KBM-7 (cell line): ENCODE results near the gene LEMD1.

Experiments
- DNase-seq: peaks from one replicate; pipeline ENCODE4 v3.0.0-alpha.2; 2015
- in situ Hi-C: fragments of 300-500 bp; cut with MboI; formaldehyde crosslinking; loops from 2 replicates; pipeline ENCODE4 v1.14.3; 2020; ENCODE audit warnings: low sequenced_read_pairs, low pct_unique_long_range_greater_than_20kb, mixed read lengths

The LEMD1 gene

GRCh38 chr1:205448540-205449253 is 26.8 kb upstream of the LEMD1 start:
- in situ Hi-C loops = no loop called here
- DNase-seq = no peak

DNA sequence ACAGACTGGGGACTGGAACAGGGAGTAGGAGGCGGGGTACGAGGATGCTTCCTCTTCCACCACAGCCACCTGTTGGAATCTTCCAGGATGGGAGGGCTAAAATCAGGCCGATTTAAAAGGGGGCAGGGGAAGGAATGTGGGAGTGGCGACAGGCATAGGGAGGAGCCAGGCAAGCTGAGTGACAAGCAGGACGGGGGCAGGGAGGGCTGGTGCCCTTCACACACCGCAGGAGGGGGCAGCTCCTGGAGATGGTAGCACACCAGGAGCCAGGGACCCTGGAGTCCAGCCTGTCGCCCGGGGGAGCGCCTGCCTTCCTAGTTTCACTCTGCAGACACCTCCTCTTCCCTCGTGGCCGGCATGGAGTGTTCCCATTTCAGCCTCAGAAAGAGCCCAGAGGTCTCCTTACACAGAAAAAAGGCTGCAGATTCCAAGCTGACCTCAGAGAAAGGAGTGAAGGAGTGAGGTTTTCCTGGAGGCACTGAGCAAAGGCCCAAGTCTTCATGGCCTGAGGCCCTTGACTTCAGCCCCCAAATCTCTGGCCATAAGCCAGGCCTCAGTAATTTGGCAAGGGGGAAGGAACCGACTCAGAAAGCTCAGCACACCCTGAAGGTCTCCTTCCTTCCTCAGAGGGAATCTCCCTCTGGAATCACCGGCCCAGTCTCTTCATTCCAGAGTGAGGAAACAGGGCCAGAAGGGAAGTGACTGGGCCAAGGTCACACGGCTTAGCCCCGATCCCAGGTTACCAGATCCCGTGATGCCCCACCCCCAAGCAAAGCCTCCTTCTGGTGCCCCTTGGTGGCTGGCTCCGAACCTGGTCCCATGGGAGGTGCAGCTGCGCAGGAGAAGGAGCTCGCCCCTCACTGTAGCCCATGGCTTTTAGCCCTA is 25.8 kb upstream of the LEMD1 start:
- in situ Hi-C loops = no loop called here
- DNase-seq = no peak

- DNase-seq = no peak
- in situ Hi-C loops = no loop called here
These were observed 25.0 kb upstream of the LEMD1 start for GRCh38 chr1:205446828-205447227.

- in situ Hi-C loops = no loop called here
- no peak for DNase-seq
These were observed 23.7 kb upstream of the LEMD1 start for GRCh38 chr1:205445646-205445935.

- DNase-seq = peak; percentile 89
- in situ Hi-C loops = no loop called here
These were observed 23.2 kb upstream of the LEMD1 start for GRCh38 chr1:205444931-205445645.

DNA sequence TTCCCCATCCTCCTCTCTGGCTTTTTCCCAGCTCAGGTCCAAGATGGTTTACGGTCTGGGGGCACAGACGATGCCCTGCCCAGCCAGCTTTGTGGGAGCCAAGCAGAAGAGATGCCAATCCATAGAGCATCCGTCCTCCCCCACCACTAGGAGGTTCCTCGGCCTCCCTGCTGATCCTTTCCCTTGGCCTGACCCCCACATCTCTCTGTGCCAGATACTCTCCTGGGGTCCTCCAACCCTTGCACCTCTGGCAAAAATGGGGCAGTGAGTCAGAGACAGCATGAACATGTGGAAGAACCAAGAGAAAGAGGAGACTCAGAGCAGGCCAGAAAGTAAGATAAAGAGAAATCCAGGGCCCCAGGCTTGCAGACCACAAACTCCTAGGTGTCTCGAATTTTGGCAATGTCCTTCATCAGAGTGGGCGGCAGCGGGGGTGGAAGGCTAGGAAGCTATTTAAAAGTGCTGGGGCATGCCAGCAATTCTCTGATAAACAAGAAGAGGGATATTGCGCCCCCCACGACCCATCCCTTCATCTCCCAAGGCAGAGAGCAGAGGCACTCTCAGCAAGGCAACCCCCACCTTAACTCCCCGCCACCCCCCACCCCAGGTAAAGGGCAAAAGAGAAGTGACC is 22.6 kb upstream of the LEMD1 start:
- in situ Hi-C loops = no loop called here
- DNase-seq = no peak

DNA sequence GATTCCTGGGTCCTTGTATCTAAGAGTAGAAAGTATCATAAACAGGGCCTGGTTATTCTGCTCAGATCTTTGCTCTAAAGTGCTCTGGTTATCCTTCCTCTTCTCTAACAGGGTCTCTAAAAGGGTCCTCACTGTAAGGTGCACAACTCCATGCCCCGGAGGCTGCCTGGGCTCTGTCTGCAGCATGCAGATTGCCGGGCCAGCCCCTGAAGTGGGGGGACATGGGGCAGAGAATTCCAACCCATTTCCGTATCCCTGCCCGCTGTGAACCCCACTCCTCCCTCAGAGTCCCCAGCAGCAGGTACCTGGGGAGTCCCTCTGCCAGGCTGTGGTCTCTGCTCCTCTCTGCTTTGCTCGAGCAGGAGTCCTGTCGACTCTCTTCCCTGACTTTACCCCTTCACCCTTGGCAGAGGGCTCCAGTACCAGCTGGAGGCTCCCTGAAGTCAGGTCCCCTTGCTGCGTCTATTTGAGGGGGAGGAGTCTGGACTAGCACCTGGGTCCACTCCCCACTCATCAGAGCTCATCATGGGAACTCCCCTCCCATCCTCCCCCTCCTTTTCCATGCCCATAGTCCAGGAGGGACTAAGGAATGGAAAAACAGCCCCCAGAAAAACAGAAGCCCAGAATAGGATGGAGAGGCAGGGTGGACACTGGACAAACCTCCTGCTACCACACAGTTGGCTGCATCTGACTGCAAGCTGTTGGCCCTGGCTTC is 21.9 kb upstream of the LEMD1 start:
- in situ Hi-C loops = no loop called here
- no peak for DNase-seq

DNA sequence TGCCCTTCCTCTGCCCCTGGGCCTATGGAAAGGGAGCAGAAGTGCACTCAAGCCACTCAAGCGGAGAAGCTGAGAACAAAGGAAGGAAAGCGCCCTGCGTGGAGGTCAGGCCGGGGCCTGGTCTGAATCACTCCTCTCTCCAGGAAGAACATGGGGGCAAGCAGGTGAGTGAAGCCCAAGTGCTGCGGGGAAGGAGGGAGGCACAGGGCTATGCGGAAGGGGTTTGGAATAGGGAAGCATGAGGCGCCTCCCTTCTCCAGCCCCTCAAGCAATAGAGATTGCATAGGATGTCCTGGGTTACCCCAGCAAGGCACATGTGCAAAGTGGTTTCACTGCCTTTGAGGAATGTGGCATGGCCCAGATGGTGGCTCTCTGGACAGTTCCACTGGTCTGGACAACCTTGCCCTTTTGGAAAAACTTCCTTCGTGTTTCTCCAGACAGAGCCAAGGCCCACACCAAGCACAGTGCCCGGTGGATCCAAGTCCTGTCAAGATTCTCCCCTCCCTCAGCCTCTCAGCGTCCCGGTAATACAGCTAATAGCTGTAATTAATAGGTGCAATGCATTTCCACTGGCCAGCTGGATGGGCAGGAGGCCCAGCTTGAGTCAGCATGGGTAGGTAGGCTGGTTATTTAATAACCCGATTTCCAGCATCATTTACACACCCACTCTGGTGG is 20.3 kb upstream of the LEMD1 start:
- in situ Hi-C loops = no loop called here
- DNase-seq = no peak

DNA sequence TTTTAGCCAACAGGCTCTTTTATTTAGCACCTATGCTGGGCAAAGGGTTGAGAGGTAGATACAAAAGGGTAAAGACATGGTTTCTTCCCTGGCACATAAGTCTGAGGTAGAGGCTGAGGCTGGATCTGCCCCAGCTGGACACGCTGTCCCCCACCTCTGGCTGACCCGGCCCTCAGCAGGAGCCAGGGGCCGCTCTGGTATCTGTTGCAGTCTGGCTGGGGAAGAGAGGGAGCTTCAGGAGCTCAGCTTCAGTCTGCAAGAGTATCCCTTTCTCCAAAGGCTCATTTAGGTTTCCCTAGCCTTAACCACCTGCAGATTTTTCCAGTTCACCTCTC is 19.8 kb upstream of the LEMD1 start:
- in situ Hi-C loops = no loop called here
- no peak for DNase-seq

DNA sequence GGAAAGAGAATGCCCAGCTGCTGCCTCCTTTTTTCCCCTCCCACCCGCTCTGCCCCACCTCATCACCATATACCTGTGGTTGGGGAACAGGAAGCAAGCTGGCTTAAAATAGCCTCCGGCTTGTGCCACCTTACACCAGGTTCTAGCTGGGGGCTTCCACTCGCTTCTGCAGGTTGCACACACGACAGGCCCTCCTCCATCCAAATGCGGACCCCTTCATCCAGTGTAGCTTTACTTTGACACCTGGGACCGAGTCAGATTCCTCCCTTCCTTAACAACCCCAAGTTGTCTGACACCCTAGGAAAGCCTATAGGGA is 19.4 kb upstream of the LEMD1 start:
- DNase-seq = no peak
- in situ Hi-C loops = no loop called here

DNA sequence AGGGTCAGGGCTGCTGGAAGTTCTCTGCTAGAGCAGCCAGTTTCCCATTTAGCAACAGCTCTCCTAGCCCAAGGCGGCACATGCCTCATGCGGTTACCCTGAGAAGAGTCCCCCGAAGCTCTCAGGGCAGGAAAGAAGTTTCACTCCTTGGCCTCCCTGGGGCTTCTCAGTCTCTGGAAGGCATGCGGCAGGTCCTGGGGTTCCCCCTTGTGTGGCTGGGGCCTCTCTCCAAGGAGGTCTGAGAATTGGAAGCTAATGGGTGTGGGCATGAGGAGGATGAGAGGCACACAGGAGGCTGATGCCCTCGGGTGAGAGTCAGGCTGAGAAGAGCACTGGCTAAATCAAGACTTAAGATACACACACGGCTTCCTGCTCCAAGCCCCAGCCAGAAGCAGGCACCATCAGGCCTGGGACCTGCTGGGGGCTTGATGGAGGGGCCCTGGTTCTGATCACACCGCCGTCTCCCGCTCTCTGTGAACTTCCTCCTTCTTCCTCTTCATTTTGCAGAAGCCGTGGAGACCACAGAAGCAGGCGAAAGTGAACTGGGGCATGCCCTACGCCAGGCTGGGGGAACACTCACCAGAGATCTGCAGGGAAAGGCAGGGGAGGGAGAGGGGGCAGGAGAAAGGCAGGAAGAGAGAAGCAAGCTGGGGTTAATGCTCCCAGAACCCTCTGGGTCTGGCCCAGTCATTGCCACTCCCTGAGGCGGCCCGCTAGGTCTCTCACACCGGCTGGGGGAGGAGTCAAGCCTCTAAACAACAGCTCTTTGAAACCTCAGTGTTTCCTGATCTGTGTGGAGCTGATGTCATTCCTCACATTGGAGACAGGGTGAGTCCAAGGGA is 18.8 kb upstream of the LEMD1 start:
- DNase-seq = peak; percentile 93
- in situ Hi-C loops = no loop called here

DNA sequence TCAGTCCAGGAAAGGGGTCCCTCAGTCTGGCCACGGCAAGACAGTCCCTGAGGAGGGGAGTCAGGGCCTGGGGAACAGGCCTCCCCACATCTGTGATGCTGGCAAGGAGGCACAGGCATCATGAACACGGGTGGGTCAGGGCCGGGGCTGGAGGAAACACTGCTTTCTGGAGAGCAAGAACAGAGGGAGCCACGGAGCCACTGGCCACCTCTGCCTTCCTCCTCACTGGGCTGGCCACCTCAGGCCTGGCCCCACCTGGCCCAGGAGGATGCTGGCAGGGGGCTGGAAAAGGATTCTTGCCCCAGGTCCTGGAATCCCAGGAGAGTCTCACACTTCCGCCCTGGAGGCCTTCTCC is 18.2 kb upstream of the LEMD1 start:
- in situ Hi-C loops = no loop called here
- no peak for DNase-seq

DNA sequence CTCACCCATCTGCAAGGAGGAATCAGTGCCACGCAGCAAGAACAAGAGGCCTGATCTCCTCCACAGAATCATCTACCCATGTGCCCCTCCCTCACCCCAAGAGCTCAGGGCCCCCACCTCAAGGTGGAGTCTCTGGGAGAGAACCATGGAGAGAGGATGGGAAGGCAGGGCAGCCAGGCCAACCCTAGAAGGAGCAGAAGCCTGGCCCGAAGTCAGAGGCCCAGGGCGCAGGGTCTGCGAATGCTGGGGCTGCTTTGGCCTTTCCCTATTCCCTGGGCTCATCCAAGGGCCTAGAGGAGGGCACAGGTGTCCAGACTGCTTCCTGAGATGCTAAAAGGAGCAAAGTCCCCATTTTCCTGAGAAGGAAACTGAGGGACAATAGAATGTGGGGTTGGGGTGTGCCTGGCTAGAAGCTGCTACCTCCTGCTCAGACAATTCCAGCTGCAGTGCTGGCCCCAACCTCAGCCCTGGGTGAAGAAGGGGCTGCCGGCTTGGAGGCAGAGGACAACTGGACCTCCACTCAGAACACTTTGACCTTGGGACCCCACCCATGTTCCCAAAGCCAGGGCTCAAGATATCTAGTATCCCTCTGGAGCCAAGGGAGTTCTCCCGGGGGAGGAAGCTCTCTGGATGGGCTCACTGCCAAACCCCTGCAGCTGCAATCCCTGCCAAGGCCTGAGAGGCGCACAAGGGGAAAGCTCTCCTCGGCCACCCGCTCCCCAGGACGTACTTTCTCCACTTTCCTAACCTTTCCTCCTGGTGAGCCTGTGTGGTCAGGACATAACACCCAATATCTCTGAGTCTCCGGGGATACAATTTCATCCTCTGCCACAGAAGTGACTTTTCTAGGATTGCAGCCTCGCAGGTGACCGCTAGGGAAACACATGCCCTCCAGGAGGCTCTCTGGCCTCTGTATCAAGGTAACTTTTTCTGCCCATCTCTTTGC is 16.6 kb upstream of the LEMD1 start:
- in situ Hi-C loops = no loop called here
- peak; percentile 62 for DNase-seq

DNA sequence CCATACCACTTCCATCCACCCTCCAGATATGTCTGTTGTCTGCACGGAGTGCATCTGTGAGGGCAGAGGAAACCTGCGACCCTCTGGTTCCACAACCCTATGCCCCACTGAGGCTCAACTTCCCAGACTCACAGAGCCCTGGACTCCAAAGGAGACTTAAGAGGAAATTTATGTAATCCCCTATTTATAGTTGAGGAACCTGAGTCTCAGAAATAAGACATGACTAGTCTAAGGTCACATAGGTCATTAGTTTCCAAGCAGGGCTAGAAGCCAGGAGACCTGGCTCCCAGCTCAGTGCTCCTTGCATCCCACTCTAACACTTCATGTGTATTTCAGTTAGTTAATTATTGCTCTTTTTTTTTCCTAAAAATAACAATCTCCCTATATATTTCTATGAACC is 15.7 kb upstream of the LEMD1 start:
- DNase-seq = no peak
- in situ Hi-C loops = no loop called here

- DNase-seq = no peak
- in situ Hi-C loops = no loop called here
These were observed 15.0 kb upstream of the LEMD1 start for GRCh38 chr1:205436776-205437410.

DNA sequence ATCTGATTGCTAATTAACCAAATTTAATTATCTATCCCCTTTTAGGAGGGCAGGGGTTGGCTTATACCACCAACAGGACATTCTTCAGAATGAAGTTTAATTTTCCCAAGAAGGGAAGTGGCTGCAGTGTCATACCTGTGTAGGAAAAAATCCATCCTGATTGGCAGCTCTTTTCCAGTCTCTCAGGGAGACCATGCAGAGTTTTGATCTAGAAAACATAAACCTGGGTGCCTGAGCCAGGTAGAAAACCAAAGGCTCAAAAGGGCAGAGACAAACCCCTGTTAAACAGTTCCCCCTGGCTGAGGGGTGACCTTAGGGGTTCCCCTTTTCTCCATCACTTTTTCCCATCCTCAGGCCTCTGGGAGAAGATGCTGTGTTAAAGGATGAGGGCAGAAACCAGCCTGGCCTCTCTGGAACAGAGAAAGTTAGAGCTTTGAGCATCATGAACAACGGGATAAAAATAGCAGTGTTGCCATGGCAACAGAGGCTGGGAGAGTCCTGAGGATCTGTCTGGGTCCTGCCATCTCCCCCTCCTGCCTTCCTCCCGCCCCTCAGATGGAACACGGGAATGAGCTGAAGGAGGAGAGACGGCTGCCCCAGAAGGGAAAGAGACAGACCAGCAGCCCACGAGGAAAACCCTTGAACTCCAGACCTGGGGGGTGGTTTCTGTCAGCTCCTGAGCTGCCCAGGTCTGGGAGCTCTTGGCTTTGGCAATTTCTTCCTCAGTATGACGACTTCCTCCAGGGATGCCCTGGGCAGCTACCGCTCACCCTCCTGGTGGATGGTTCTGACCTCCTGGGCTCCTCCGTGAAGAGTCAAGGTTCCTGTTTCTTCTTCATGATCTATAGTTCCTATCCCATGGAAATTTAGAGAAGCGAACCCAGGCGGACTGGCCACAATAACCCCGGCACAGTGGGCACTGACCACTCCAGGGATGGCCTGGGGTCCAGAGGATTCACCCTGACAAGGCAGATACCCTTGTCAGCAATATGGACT is 14.0 kb upstream of the LEMD1 start:
- no peak for DNase-seq
- in situ Hi-C loops = no loop called here
